ENCODE measurements around the gene ESRRB. TPM values are rescaled to one million over a fixed set of nuclear protein-coding genes. Genes with fewer than 3 reads are reported as not detected.

Gene ESRRB
- total and polyA plus RNA-seq, 11 donors: 4.1 to 16.9 (median 7.9) TPM

GRCh38 chr14:76509311-76509710, 133.4 kb downstream of the ESRRB start:
- Histone ChIP-seq H3K27me3 (peaks cover 0 to 11% (median 0%) of the 10 kb centered on the region in 9 donors), H3K4me3 (no peak overlapping the region), H3K27ac (no peak overlapping the region), H3K36me3 (no peaks in the 10 kb centered on the region), H3K4me1 (no peaks in the 10 kb centered on the region), H3K9me3 (no peaks in the 10 kb centered on the region)
- no peak for TF ChIP-seq POLR2A (IDR thresholded peaks at IDR 0.05)
- TF ChIP-seq CTCF (IDR thresholded peaks at IDR 0.05): no peak
- 68 to 80% (median 72%) methylated on average over 7 of the region's 7 CpGs for WGBS, 4 donors
- intact Hi-C loops (cut with DNase I): no loop called here
- DNase-seq (no peak), ATAC-seq (no peak)

- Histone ChIP-seq H3K9me3 (no peaks in the 10 kb centered on the region), H3K27me3 (peaks cover 0 to 11% (median 0%) of the 10 kb centered on the region in 9 donors), H3K4me3 (no peak overlapping the region), H3K4me1 (no peaks in the 10 kb centered on the region), H3K27ac (no peak overlapping the region), H3K36me3 (no peaks in the 10 kb centered on the region)
- TF ChIP-seq CTCF (IDR thresholded peaks at IDR 0.05) (no peak), POLR2A (IDR thresholded peaks at IDR 0.05) (no peak)
- no peak for DNase-seq
- WGBS, 4 donors: 62 to 72% (median 68%) methylated on average over 3 of the region's 3 CpGs
- ATAC-seq: peak in 1 of 4 donors; percentile 22
- intact Hi-C loops (cut with DNase I): no loop called here
Observed at GRCh38 chr14:76510181-76510580, 134.2 kb downstream of the ESRRB start.

GRCh38 chr14:76514213-76514998, 138.5 kb downstream of the ESRRB start:
- ATAC-seq (no peak), DNase-seq (no peak)
- Histone ChIP-seq H3K4me1 (no peaks in the 10 kb centered on the region), H3K27ac (no peak overlapping the region), H3K27me3 (no peaks in the 10 kb centered on the region), H3K9me3 (no peaks in the 10 kb centered on the region), H3K4me3 (no peak overlapping the region), H3K36me3 (no peaks in the 10 kb centered on the region)
- intact Hi-C loops (cut with DNase I): no loop called here
- WGBS, 4 donors: 73 to 80% (median 75%) methylated on average over 6 of the region's 6 CpGs
- TF ChIP-seq CTCF (IDR thresholded peaks at IDR 0.05): no peak
- TF ChIP-seq POLR2A (IDR thresholded peaks at IDR 0.05): no peak

GRCh38 chr14:76516884-76517283, 140.9 kb downstream of the ESRRB start:
- WGBS, 4 donors: 57 to 69% (median 68%) methylated on average over 3 of the region's 3 CpGs
- no peak overlapping the region for H3K27ac ChIP-seq
- TF ChIP-seq CTCF (IDR thresholded peaks at IDR 0.05): no peak
- no peak for TF ChIP-seq POLR2A (IDR thresholded peaks at IDR 0.05)
- no peaks in the 10 kb centered on the region for H3K36me3 ChIP-seq
- H3K27me3 ChIP-seq: no peaks in the 10 kb centered on the region
- intact Hi-C loops (cut with DNase I): no loop called here
- ATAC-seq (no peak), DNase-seq (no peak)
- H3K9me3 ChIP-seq: peaks cover 0 to 12% (median 0%) of the 10 kb centered on the region in 12 donors
- no peak overlapping the region for H3K4me3 ChIP-seq
- H3K4me1 ChIP-seq: no peaks in the 10 kb centered on the region

All from heart left ventricle (tissue), 16 donors.